Stimulated activated CD4-positive, alpha-beta T cell treated with anti-CD3 and anti-CD28 coated beads, Interleukin-4, amount 100 ng/mL, for 48 hours (primary cell): ENCODE results near the gene OAS3.
"Not testable (repeated sequence)": the region's sequence is repeated elsewhere in the genome, so short reads cannot be mapped to it uniquely, and the experiment has no call there.

Experiments used
- DNase-seq, 2 donors: peaks; one replicate each; pipeline ENCODE4 v3.0.0-alpha.2; 2020; ENCODE audit warnings: low read depth in 2 of 2

Gene OAS3

DNA sequence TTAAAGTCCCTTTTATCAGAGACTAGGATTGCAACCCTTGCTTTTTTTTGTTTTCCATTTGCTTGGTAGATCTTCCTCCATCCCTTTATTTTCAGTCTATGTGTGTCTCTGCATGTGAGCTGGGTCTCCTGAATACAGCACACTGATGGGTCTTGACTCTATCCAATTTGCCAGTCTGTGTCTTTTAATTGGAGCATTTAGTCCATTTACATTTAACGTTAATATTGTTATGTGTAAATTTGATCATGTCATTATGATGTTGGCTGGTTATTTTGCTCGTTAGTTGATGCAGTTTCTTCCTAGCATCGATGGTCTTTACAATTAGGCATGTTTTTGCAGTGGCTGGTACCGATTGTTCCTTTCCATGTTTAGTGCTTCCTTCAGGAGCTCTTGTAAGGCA, 18.9 kb downstream of the OAS3 start:
- not testable (repeated sequence) for DNase-seq

DNA sequence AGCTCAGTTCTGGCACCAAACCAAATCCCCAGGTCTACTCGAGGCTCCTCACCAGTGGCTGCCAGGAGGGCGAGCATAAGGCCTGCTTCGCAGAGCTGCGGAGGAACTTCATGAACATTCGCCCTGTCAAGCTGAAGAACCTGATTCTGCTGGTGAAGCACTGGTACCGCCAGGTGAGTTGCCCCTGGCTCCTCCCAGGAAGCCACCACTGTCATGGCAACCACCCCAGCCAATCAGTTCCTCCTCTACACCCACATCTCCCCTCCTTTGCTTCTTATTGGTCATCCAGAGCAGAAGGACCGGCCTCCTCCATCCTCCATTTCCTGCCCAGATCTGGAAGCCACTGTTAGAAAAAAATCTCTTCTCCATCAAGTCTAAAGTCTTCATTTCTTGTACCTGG, 22.8 kb downstream of the OAS3 start:
- DNase-seq: no peak

DNA sequence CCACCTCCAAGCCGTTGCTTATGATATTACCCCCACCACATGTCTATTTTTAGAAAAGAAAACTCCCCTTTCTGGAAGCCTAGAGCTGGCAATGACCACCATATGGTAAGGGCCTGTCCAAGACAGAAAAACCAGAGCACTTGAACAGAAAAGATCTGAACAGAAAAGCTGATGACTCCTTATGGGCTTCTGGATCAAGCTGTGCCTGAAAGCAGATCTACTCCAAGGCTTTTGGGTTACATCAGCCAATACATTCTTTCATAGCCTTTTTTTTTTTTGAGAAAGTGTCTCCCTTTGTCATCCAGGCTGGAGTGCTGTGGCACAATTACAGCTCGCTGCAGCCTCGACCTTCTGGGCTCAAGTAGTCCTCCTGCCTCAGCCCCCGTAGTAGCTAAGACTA, 23.3 kb downstream of the OAS3 start:
- no peak for DNase-seq

DNA sequence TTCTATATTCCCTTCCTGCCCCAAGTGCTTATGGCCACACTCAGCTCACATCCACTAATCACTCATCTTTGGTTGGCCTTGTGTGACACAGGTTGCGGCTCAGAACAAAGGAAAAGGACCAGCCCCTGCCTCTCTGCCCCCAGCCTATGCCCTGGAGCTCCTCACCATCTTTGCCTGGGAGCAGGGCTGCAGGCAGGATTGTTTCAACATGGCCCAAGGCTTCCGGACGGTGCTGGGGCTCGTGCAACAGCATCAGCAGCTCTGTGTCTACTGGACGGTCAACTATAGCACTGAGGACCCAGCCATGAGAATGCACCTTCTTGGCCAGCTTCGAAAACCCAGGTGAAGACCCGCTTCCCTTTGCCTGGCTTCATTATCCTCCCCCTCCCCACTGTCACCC, 24.3 kb downstream of the OAS3 start:
- no peak for DNase-seq

DNA sequence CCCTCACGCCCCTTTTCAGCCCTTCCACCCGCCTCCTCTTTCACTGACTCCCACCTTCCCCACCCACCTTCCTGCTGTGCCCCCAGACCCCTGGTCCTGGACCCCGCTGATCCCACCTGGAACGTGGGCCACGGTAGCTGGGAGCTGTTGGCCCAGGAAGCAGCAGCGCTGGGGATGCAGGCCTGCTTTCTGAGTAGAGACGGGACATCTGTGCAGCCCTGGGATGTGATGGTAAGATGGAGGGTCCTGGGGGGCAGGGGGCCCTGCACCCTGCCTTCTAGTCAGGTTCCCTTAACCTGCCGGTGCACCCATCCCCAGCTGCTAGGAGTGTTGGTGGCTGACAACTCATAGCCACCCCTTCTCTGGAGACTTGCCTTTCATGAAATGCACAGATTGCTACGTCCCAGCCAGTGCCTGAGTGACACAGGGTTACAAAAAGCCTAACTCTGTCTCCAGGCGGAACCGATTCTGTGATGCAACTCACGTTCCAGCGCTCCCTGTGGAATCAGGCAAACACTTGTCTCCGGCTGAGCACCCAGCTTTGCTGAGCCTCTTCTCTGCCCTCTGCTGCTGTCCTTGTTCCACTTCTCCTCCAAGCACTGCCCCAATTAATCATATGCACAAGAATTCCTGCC, 25.1 kb downstream of the OAS3 start:
- no peak for DNase-seq

DNA sequence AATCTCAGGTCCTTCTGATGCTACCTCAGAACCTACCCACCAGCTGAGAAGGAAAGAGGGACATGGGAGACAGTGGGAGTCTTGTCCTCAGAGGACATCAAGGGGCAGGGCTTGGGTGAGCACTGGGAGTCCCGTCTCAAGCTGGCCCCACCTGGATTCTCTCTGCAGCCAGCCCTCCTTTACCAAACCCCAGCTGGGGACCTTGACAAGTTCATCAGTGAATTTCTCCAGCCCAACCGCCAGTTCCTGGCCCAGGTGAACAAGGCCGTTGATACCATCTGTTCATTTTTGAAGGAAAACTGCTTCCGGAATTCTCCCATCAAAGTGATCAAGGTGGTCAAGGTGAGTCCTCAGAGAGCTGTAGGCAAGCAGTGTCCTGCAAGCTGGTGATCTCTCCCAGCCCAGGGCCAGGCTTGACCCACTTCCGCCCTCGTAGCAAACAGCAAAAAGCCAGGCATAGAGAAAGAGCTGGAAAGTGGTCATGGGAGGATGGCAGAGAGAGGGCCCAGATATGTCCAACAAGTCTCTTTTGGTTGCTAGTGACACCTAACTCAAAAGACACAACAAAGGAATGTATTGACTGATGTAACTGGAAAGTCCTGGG, 25.9 kb downstream of the OAS3 start:
- DNase-seq: no peak

DNA sequence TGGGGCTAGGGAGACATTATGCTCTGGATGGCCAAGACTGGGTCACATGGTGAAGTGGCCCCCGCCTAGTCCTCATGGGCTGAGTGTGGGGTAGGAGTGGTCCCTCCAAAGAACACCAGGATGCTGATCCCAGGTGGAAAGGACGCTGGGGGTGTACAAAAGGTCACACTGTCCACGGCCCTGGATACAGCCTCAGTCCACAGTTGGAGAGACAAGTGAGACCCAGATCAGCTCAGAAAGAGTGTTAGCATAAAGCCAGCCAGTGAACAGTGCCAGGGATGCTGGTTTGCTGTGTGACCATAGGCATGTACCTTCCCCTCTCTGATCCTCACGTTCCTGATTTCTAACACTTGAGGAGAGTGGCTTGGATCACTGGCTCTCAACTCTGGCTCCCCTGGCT, 26.6 kb downstream of the OAS3 start:
- DNase-seq: no peak

DNA sequence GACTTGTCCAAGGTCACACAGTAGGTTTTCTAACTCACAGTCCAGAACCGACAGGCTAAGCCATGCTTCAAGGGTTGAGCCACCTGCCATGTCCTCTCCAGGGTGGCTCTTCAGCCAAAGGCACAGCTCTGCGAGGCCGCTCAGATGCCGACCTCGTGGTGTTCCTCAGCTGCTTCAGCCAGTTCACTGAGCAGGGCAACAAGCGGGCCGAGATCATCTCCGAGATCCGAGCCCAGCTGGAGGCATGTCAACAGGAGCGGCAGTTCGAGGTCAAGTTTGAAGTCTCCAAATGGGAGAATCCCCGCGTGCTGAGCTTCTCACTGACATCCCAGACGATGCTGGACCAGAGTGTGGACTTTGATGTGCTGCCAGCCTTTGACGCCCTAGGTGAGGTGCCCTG, 27.4 kb downstream of the OAS3 start:
- DNase-seq: no peak

DNA sequence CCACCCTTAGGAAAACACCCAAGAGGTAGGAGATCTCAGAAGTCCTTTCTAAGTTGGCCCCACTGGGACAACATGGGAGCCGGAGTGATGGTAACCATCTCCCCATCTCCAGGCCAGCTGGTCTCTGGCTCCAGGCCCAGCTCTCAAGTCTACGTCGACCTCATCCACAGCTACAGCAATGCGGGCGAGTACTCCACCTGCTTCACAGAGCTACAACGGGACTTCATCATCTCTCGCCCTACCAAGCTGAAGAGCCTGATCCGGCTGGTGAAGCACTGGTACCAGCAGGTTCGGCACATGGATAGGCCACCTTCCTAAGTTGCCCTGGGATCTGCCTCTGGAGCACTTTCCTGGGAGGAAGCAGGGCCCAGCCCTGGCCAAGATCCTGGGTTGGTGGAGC, 29.0 kb downstream of the OAS3 start:
- no peak for DNase-seq

DNA sequence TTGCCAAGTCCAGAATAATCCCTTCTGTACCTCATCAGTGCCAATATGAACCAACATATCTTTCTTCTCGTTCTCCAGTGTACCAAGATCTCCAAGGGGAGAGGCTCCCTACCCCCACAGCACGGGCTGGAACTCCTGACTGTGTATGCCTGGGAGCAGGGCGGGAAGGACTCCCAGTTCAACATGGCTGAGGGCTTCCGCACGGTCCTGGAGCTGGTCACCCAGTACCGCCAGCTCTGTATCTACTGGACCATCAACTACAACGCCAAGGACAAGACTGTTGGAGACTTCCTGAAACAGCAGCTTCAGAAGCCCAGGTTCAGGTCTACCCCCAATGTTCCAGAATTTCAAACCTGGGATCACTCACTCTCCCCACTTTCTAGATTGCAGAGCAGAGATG, 29.6 kb downstream of the OAS3 start:
- no peak for DNase-seq

DNA sequence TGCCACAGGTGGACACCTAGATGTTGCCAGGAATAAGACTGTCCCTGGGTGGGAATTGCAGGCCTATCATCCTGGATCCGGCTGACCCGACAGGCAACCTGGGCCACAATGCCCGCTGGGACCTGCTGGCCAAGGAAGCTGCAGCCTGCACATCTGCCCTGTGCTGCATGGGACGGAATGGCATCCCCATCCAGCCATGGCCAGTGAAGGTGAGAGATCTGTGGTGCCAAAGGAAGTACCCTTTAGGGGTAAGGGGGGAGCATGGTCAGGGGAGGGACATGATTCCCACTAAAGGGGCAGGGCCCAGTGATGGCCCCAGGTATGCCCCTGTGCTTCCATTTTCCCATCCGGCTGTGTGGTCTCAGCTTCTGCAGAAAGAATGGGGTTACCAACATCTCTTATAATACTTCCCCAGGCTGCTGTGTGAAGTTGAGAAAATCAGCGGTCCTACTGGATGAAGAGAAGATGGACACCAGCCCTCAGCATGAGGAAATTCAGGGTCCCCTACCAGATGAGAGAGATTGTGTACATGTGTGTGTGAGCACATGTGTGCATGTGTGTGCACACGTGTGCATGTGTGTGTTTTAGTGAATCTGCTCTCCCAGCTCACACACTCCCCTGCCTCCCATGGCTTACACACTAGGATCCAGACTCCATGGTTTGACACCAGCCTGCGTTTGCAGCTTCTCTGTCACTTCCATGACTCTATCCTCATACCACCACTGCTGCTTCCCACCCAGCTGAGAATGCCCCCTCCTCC, 31.5 kb downstream of the OAS3 start:
- DNase-seq: no peak

DNA sequence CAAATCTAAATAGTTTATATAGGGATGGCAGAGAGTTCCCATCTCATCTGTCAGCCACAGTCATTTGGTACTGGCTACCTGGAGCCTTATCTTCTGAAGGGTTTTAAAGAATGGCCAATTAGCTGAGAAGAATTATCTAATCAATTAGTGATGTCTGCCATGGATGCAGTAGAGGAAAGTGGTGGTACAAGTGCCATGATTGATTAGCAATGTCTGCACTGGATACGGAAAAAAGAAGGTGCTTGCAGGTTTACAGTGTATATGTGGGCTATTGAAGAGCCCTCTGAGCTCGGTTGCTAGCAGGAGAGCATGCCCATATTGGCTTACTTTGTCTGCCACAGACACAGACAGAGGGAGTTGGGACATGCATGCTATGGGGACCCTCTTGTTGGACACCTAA, 32.1 kb downstream of the OAS3 start:
- no peak for DNase-seq

DNA sequence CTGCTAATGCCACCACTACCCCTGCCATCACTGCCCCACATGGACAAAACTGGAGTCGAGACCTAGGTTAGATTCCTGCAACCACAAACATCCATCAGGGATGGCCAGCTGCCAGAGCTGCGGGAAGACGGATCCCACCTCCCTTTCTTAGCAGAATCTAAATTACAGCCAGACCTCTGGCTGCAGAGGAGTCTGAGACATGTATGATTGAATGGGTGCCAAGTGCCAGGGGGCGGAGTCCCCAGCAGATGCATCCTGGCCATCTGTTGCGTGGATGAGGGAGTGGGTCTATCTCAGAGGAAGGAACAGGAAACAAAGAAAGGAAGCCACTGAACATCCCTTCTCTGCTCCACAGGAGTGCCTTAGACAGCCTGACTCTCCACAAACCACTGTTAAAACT, 33.0 kb downstream of the OAS3 start:
- DNase-seq: no peak

DNA sequence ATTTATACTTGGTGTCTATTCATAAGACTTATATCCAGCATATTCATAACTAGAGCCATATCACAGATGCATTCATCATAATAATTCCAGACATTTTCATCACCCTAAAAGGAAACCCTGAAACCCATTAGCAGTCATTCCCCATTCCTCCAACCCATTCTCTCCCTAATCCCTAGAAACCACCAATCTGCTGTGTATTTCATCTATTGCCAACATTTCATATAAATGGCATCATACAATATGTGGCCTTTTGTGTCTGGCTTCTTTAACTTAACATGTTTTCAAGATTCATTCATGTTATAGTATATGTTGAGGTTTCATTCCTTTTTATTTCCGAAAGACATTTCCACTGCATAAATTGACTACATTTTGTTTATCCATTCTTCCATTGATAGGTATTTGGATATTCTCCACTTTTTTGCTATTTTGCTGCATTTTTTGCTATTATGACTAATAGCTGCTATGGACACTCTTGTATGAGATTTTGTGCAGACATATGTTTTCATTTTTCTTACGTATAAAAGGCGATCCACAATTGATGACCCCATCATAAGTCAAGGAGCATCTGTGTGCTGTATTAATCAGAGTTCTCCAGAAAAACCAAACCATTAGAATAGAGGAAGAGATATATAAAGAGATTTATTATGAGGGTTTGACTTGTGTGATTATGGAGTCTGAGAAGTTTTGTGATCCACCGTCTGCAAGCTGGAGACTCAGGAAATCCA, 34.9 kb downstream of the OAS3 start:
- DNase-seq: no peak

DNA sequence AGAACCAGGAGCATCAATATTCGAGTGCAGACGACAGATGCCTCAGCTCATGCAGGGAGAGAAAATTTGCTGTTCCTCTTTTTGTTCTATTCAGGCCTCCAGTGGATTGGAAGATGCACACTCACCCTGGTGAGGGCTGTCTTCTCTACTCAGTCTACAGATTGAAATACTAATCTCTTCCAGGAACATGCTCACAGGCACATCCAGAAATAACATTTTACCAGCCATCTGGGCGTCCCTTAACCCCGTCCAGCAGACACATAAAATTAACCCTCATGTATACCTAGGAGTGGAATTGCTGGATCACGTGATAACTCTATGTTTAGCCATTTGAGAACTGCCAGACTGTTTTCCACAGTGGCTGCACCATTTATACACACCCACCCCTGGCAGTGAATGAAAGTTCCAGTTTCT, 35.6 kb downstream of the OAS3 start:
- DNase-seq: no peak

DNA sequence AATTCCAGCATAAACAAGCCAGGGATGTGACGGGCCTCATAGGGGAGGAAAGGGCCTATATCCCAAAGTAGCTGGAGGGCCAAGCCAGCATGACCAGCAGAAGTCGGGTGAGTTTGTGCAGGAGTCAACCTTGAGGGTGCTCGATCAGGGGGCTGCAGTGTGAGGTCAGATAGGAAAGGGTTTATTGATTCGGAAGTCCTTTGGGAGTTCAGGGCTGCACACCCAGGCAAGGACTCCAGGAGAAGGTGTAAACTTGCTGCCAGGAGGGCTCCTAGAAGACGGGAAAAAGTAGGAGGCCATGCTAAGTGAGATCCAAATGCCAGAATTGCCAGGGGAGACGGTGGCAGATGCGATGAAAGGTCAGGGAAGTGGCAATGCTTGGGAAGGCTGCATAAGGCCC, 36.6 kb downstream of the OAS3 start:
- no peak for DNase-seq

DNA sequence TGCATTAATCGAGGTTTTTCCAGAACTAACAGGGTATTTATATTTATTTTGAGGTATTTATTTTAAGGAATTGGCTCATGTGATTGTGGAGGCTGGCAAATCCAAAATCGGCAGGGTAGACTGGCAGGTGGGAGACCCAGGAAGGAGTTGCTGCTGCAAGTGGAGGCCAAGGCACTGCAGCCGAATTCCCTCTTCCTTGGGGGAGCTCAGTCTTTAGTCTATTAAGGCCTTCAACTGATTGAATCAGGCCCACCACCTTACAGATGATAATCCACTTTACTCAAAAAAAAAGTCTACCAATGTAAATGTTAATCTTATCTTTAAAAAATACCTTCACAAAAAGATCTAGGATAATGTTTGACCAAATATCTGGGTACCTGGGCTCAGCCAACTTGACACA, 38.9 kb downstream of the OAS3 start:
- no peak for DNase-seq

DNA sequence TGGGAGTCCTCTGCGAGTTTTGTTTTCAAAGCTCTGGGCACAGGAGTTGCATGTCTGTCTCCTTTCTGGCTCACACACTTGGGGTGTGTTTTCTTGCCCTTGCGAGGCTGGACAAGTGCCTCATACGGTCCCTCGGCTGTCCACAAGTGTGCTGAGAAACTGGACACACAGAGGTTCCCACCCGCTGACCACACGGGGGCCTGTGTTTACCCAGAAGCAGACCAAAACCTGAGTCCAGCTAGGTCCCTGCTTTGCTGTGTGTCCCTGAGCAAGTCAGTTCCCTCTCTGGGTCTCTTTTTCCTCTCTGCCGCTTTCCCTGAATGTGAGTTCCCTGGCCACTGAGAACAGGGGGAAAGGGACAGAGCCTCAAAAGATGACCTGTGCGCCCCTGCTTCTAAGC, 39.4 kb downstream of the OAS3 start:
- no peak for DNase-seq

DNA sequence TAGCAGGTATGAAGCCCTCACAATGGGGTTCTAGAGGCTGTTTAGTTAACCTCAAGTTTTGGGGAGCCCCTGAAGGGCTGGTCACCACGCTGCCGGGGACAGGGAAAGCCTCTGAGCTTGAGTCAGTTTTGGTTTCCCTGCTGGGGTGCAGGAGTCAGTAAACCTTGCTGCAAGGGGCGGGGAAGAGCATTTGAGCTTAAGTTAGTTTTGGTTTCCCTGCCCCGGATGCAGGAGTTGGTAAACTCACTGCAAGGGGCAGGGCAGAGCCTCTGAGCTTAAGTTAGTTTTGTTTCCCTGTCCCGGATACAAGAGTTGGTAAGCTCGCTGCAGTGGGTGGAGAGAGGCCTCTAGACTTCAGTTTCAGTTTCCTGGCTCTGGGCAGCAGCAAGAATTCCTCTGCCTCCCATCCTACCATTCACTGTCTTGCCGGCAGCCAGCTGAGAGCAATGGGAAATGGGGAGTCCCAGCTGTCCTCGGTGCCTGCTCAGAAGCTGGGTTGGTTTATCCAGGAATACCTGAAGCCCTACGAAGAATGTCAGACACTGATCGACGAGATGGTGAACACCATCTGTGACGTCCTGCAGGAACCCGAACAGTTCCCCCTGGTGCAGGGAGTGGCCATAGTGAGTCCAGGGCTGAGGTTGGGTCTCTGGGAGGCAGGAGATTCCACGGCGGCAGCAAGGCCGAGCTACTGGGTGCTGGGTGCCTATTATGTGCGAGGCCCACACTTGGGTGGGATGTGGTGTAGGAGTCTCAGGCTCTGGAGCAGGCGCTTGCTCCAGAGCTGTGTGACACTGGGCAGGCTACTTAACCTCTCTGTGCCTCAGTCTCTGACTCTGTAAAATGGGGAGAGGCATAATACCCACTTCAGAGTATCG, 40.1 kb downstream of the OAS3 start, which contains the start of gene OAS2:
OAS2 (plus strand) TSS at position 357 of the 878 bp plus-strand sequence; CDS start at position 447, 90 bp downstream.
- DNase-seq: peak; percentile 59 to 75

DNA sequence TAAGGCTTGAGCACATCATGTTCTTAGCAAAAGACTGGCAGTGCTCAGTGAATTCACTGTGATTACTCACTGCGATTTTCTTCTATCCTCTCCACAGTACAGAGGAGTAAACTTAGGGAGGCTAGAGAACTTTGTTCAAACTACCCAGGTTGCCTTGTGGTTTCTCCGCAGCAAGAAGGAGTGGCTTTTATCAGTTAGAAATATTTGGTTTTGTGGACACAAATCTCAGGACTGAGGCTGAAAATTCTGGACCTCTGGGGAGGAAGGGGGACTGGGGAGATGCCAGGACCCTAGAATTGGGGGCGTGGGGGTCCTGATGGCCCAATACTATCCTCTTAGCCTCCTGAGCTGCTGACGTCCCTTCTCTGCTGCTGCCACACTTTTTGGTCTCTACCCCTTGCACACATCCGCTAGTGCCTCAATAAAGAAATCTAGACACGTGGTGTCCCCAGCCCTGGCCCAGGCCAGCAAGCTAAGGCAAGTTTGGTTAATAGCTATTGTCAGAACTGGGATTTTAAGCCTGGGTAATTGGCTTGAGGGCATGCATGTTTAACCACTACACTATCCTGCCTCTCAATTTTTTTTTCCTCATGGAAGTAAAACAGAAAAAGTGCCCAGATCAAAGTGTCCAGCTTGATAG, 40.9 kb downstream of the OAS3 start:
- DNase-seq: peak; percentile 20 to 25
